SU-DHL-6 (cell line): Measurements from ENCODE around the gene DPP8.

ENCODE experiments used
- H2AFZ ChIP-seq: fragments of 200-600 bp; sonication (generic); 2 replicates; pipeline ENCODE4 v1.6.1; 2014; ENCODE audit warnings: low read depth, mild to moderate bottlenecking, moderate library complexity, mixed read lengths, antibody characterized with exemption, low read length; ENCODE audit not compliant: severe bottlenecking
- H3F3A ChIP-seq: fragments of 200-600 bp; shearing (Covaris generic); 2 replicates; pipeline ENCODE4 v1.6.0; 2016; ENCODE audit warnings: antibody characterized with exemption, mild to moderate bottlenecking; ENCODE audit not compliant: insufficient read depth
- H3K27ac ChIP-seq: fragments of 200-600 bp; sonication (generic); 2 replicates; pipeline ENCODE4 v1.5.1; 2016; ENCODE audit warnings: low read depth, mild to moderate bottlenecking, low read length, moderate library complexity, mixed read lengths
- H3K27me3 ChIP-seq: fragments of 200-600 bp; sonication (generic), shearing (Covaris generic); 2 replicates; pipeline ENCODE4 v1.6.0; 2014; ENCODE audit warnings: mild to moderate bottlenecking, low read length
- H3K36me3 ChIP-seq: fragments of 200-600 bp; sonication (generic); 2 replicates; pipeline ENCODE4 v1.6.1; 2014; ENCODE audit warnings: mild to moderate bottlenecking, low read length, mixed read lengths
- H3K4me2 ChIP-seq: fragments of 300-600, 200-600 bp; shearing (Covaris generic), sonication (generic); 2 replicates; pipeline ENCODE4 v1.6.0; 2014; ENCODE audit warnings: low read length, low read depth, mild to moderate bottlenecking; ENCODE audit not compliant: poor library complexity, severe bottlenecking
- H3K4me3 ChIP-seq: fragments of 200-600 bp; sonication (generic); 2 replicates; pipeline ENCODE4 v1.5.1; 2014; ENCODE audit warnings: antibody characterized with exemption, low read length, mild to moderate bottlenecking, mixed read lengths; ENCODE audit not compliant: insufficient read depth, poor library complexity, severe bottlenecking
- H3K79me2 ChIP-seq: fragments of 200-600 bp; sonication (generic); 2 replicates; pipeline ENCODE4 v1.6.1; 2014; ENCODE audit warnings: mild to moderate bottlenecking, low read length, moderate library complexity; ENCODE audit not compliant: insufficient read depth
- H3K9ac ChIP-seq: fragments of 200-600 bp; sonication (generic); 2 replicates; pipeline ENCODE4 v1.7.0; 2014; ENCODE audit warnings: mild to moderate bottlenecking, low read length
- H3K9me2 ChIP-seq: fragments of 200-600 bp; sonication (generic); replicated peaks from 2 replicates; pipeline ENCODE4 v1.6.1; 2014; ENCODE audit warnings: low read length; ENCODE audit not compliant: insufficient read depth
- H3K9me3 ChIP-seq: fragments of 200-600 bp; sonication (generic); 2 replicates; pipeline ENCODE4 v1.6.1; 2014; ENCODE audit warnings: low read length, mixed read lengths; ENCODE audit not compliant: insufficient read depth
- H4K20me1 ChIP-seq: fragments of 200-600 bp; sonication (generic); 2 replicates; pipeline ENCODE4 v1.6.1; 2014; ENCODE audit warnings: low read depth, mild to moderate bottlenecking, antibody characterized with exemption, low read length, moderate library complexity, mixed read lengths
- EZH2phosphoT487 ChIP-seq: fragments of 200-600 bp; sonication (generic), shearing (Covaris generic); conservative IDR thresholded peaks from 2 replicates; pipeline ENCODE4 v1.6.1; 2018; ENCODE audit warnings: mild to moderate bottlenecking, antibody characterized with exemption, low read length, moderate library complexity, mixed read lengths
- TF ChIP-seq, protein P1 (sequence below): fragments of 200-600 bp; sonication (generic); IDR thresholded peaks from one replicate; pipeline ENCODE4 v1.5.1; 2017; ENCODE audit warnings: antibody characterized with exemption, mild to moderate bottlenecking, low read length, moderate library complexity; ENCODE audit not compliant: insufficient read depth, poor library complexity, severe bottlenecking

Gene DPP8

DNA sequence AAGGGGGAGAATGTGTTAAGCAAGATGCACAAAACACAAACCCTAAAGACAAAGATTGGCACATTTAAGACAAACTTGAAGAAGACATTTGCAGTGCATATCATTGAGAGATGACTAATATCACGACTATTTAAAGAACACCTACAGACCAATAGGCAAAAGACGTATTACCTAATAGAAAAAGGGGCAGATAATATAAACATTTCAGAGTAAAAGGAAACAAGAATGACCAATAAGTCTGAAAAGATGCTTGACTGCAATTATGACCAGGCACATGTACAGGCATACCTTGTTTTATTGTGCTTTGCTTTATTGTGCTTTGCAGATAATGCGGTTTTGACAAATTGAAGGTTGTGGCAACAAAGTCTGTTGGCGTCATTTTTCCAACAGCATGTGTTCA is 17.7 kb upstream of the DPP8 start:
- H3K79me2 ChIP-seq: peaks cover 96% of the 10 kb centered on the region
- no peaks in the 10 kb centered on the region for H3K9me2 ChIP-seq
- no peak overlapping the region for H3K4me3 ChIP-seq
- no peak overlapping the region for H2AFZ ChIP-seq
- H3F3A ChIP-seq: no peaks in the 10 kb centered on the region
- peaks cover 9% of the 10 kb centered on the region for H4K20me1 ChIP-seq
- no peak overlapping the region for H3K27ac ChIP-seq
- no peak overlapping the region for H3K4me2 ChIP-seq
- H3K9ac ChIP-seq: no peak overlapping the region
- TF ChIP-seq EZH2phosphoT487: no peak
- TF ChIP-seq, protein P1, sequence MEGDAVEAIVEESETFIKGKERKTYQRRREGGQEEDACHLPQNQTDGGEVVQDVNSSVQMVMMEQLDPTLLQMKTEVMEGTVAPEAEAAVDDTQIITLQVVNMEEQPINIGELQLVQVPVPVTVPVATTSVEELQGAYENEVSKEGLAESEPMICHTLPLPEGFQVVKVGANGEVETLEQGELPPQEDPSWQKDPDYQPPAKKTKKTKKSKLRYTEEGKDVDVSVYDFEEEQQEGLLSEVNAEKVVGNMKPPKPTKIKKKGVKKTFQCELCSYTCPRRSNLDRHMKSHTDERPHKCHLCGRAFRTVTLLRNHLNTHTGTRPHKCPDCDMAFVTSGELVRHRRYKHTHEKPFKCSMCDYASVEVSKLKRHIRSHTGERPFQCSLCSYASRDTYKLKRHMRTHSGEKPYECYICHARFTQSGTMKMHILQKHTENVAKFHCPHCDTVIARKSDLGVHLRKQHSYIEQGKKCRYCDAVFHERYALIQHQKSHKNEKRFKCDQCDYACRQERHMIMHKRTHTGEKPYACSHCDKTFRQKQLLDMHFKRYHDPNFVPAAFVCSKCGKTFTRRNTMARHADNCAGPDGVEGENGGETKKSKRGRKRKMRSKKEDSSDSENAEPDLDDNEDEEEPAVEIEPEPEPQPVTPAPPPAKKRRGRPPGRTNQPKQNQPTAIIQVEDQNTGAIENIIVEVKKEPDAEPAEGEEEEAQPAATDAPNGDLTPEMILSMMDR: no peak
- no peaks in the 10 kb centered on the region for H3K9me3 ChIP-seq
- H3K27me3 ChIP-seq: no peaks in the 10 kb centered on the region
- H3K36me3 ChIP-seq: no peaks in the 10 kb centered on the region

DNA sequence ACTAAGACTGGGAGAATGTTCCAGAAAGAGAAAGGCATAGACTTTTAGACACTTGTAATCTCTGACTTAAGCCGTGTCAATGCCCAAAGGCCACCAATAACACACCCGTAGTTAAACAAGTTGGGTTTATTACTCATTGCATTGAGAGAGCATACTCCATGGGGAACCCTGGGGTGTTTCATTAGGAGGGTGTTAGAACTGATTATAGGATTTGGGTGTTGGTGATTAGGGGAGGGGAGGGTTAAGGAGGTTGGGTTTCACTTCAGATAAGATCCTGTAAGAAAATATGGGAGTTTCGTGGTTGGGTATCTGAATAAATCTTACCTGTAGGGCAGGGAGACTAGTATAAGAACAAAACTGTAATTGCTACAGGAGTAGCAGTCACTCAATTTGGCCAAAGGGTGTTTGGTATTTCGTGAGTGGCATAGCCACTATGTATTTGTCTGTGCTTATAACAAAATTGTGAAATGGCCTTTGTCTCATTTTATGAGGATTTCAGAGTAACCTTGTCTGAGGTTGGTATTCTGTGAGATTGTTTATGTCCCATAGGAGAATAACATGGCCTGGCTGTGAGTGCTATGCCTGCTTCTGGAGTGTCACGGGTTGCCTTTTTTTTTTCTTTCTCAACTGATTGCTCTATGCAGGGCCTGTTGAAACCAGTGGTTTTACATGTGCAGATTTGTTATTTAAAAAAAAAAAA is 15.7 kb upstream of the DPP8 start:
- no peaks in the 10 kb centered on the region for H3K27me3 ChIP-seq
- H3K79me2 ChIP-seq: peaks cover 76% of the 10 kb centered on the region
- no peak overlapping the region for H2AFZ ChIP-seq
- no peak overlapping the region for H3K4me3 ChIP-seq
- peaks cover 3% of the 10 kb centered on the region; the same call in 1 of the 2 replicates for H4K20me1 ChIP-seq
- no peak for TF ChIP-seq EZH2phosphoT487
- TF ChIP-seq, protein P1: no peak
- no peaks in the 10 kb centered on the region; the same call in 1 of the 2 replicates for H3F3A ChIP-seq
- H3K9ac ChIP-seq: 0 out of 2 replicates have a peak overlapping the region, but pooled peaks have one; percentile 0
- peak overlapping the region; percentile 69 for H3K4me2 ChIP-seq
- no peaks in the 10 kb centered on the region for H3K9me2 ChIP-seq
- no peaks in the 10 kb centered on the region for H3K9me3 ChIP-seq
- no peak overlapping the region for H3K27ac ChIP-seq
- no peaks in the 10 kb centered on the region for H3K36me3 ChIP-seq

DNA sequence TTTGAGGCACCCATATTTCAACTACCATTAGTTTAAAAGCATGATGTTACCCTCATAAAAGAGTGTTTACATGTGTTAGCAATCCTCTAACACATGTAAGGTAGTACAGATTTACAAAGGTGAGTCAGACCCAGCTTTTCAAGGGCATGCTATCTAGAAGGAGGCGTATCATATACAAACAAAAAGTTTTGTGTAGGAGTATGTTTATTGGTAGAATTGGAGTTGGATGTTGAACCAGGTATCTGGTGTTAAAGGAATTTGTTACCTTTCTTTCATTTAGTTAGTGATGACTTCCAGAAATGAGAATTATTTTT is 15.2 kb upstream of the DPP8 start:
- H3F3A ChIP-seq: no peaks in the 10 kb centered on the region; the same call in 1 of the 2 replicates
- H4K20me1 ChIP-seq: no peaks in the 10 kb centered on the region
- no peaks in the 10 kb centered on the region for H3K9me2 ChIP-seq
- H3K79me2 ChIP-seq: peaks cover 73% of the 10 kb centered on the region
- H3K27ac ChIP-seq: no peak overlapping the region
- peak overlapping the region; percentile 69 for H3K4me2 ChIP-seq
- 0 out of 2 replicates have a peak overlapping the region, but pooled peaks have one; percentile 0 for H3K9ac ChIP-seq
- no peaks in the 10 kb centered on the region for H3K27me3 ChIP-seq
- no peaks in the 10 kb centered on the region for H3K36me3 ChIP-seq
- no peaks in the 10 kb centered on the region for H3K9me3 ChIP-seq
- no peak overlapping the region for H2AFZ ChIP-seq
- no peak overlapping the region for H3K4me3 ChIP-seq
- TF ChIP-seq, protein P1: no peak
- no peak for TF ChIP-seq EZH2phosphoT487
